ENCODE data around the gene SLC35B4.
"Not testable (repeated sequence)": the region's sequence is repeated elsewhere in the genome, so short reads cannot be mapped to it uniquely, and the experiment has no call there.

SLC35B4 gene

GRCh38 chr7:134331393-134331792, 14.7 kb upstream of the SLC35B4 start:
- DNase-seq (ENCODE audit: low read depth in 2 of 2) = no peak

GRCh38 chr7:134330974-134331373, 14.2 kb upstream of the SLC35B4 start:
- no peak for DNase-seq (ENCODE audit: low read depth in 2 of 2)

GRCh38 chr7:134329614-134330346, 13.1 kb upstream of the SLC35B4 start:
- DNase-seq (ENCODE audit: low read depth in 2 of 2) = no peak

- no peak for DNase-seq (ENCODE audit: low read depth in 2 of 2)
These were observed 12.2 kb upstream of the SLC35B4 start for GRCh38 chr7:134328900-134329299.

- peak; percentile 16 to 36 for DNase-seq (ENCODE audit: low read depth in 2 of 2)
These were observed 11.2 kb upstream of the SLC35B4 start for GRCh38 chr7:134327896-134328295.

- no peak for DNase-seq (ENCODE audit: low read depth in 2 of 2)
These were observed 7.4 kb upstream of the SLC35B4 start for GRCh38 chr7:134324107-134324506.

- no peak for DNase-seq (ENCODE audit: low read depth in 2 of 2)
These were observed 3.5 kb upstream of the SLC35B4 start for GRCh38 chr7:134320201-134320600.

GRCh38 chr7:134318443-134318842, 1.7 kb upstream of the SLC35B4 start:
- DNase-seq (ENCODE audit: low read depth in 2 of 2) = no peak

- no peak for DNase-seq (ENCODE audit: low read depth in 2 of 2)
These were observed 704 bp upstream of the SLC35B4 start for GRCh38 chr7:134317434-134317833.

GRCh38 chr7:134315679-134316538, 821 bp downstream of the SLC35B4 start:
- no peak for DNase-seq (ENCODE audit: low read depth in 2 of 2)

GRCh38 chr7:134313543-134313942, 3.2 kb downstream of the SLC35B4 start:
- no peak for DNase-seq (ENCODE audit: low read depth in 2 of 2)

GRCh38 chr7:134312717-134313116, 4.0 kb downstream of the SLC35B4 start:
- no peak for DNase-seq (ENCODE audit: low read depth in 2 of 2)

- DNase-seq (ENCODE audit: low read depth in 2 of 2) = no peak
These were observed 4.9 kb downstream of the SLC35B4 start for GRCh38 chr7:134311807-134312206.

GRCh38 chr7:134308548-134308947, 8.2 kb downstream of the SLC35B4 start:
- no peak for DNase-seq (ENCODE audit: low read depth in 2 of 2)

GRCh38 chr7:134307320-134307719, 9.4 kb downstream of the SLC35B4 start:
- no peak for DNase-seq (ENCODE audit: low read depth in 2 of 2)

- no peak for DNase-seq (ENCODE audit: low read depth in 2 of 2)
These were observed 14.6 kb downstream of the SLC35B4 start for GRCh38 chr7:134302120-134302519.

- DNase-seq (ENCODE audit: low read depth in 2 of 2) = no peak
These were observed 15.1 kb downstream of the SLC35B4 start for GRCh38 chr7:134301592-134301991.

- no peak for DNase-seq (ENCODE audit: low read depth in 2 of 2)
These were observed 15.7 kb downstream of the SLC35B4 start for GRCh38 chr7:134300988-134301387.

GRCh38 chr7:134298902-134299683, 17.6 kb downstream of the SLC35B4 start:
- no peak for DNase-seq (ENCODE audit: low read depth in 2 of 2)

GRCh38 chr7:134297489-134297888, 19.2 kb downstream of the SLC35B4 start:
- DNase-seq (ENCODE audit: low read depth in 2 of 2) = no peak

- DNase-seq (ENCODE audit: low read depth in 2 of 2) = not testable (repeated sequence)
These were observed 20.7 kb downstream of the SLC35B4 start for GRCh38 chr7:134295982-134296381.

Data from stimulated activated CD8-positive, alpha-beta memory T cell treated with anti-CD3 and anti-CD28 coated beads, Interleukin-7, amount 100 ng/mL, for 4 hours (primary cell).